Measurements from ENCODE around the gene C5orf46.
"Not testable (repeated sequence)": the region's sequence is repeated elsewhere in the genome, so short reads cannot be mapped to it uniquely, and the experiment has no call there.

C5orf46 gene

GRCh38 chr5:147878066-147878759, 28.1 kb downstream of the C5orf46 start, which contains the start of gene SCGB3A2:
Gene SCGB3A2, plus strand, starts transcription at chr5:147878711. Its CDS starts 93 bp downstream, at chr5:147878804.
- Histone ChIP-seq H3K4me3 (ENCODE audit: low read length) (no peak within 1 kb of the TSS), H3K36me3 (ENCODE audit: control insufficient read depth, insufficient read depth, low read length) (no peaks in the 10 kb centered on the region), H3K4me1 (ENCODE audit: control insufficient read depth, low read depth, low read length) (peaks cover 4% of the 10 kb centered on the region), H4K8ac (ENCODE audit: low read depth, low read length) (no peak within 1 kb of the TSS), H2BK5ac (ENCODE audit: low read length) (no peak within 1 kb of the TSS), H3K4ac (ENCODE audit: low read depth, low read length) (no peak within 1 kb of the TSS), H2BK120ac (ENCODE audit: low read depth, low read length) (no peak within 1 kb of the TSS), H3K23ac (ENCODE audit: low read length) (no peak within 1 kb of the TSS), H3K79me2 (ENCODE audit: control insufficient read depth, insufficient read depth, low read length) (peaks cover 4% of the 10 kb centered on the region), H3K79me1 (ENCODE audit: low read length) (no peaks in the 10 kb centered on the region), H2AK5ac (ENCODE audit: low read length) (no peak within 1 kb of the TSS), H3K56ac (ENCODE audit: low read length) (peak within 1 kb of the TSS; percentile 19), H3K27ac (ENCODE audit: low read depth, low read length) (no peak within 1 kb of the TSS), H3K18ac (ENCODE audit: low read length) (peak within 1 kb of the TSS; percentile 46), H2BK15ac (replicated peaks; ENCODE audit: low read depth) (peak within 1 kb of the TSS; percentile 10), H4K5ac (ENCODE audit: low read length) (no peak within 1 kb of the TSS), H3K9ac (ENCODE audit: low read length) (no peak within 1 kb of the TSS), H3K27me3 (ENCODE audit: insufficient read depth, low read length, poor library complexity) (no peaks in the 10 kb centered on the region), H3K4me2 (ENCODE audit: low read length) (no peak within 1 kb of the TSS)
- no CpG with 5 or more reads among the region's 2 CpGs for WGBS (ENCODE audit: extremely low coverage, insufficient coverage, low lambda C conversion rate)
- DNase-seq: no peak

GRCh38 chr5:147876626-147877025, 29.7 kb downstream of the C5orf46 start:
- Histone ChIP-seq H3K4me3 (ENCODE audit: low read length) (no peak overlapping the region), H3K36me3 (ENCODE audit: control insufficient read depth, insufficient read depth, low read length) (no peaks in the 10 kb centered on the region), H3K18ac (ENCODE audit: low read length) (no peak overlapping the region), H3K79me1 (ENCODE audit: low read length) (no peaks in the 10 kb centered on the region), H2BK5ac (ENCODE audit: low read length) (no peak overlapping the region), H2BK120ac (ENCODE audit: low read depth, low read length) (no peak overlapping the region), H4K8ac (ENCODE audit: low read depth, low read length) (no peak overlapping the region), H4K5ac (ENCODE audit: low read length) (no peak overlapping the region), H3K4me1 (ENCODE audit: control insufficient read depth, low read depth, low read length) (peaks cover 3% of the 10 kb centered on the region), H3K27me3 (ENCODE audit: insufficient read depth, low read length, poor library complexity) (no peaks in the 10 kb centered on the region), H3K79me2 (ENCODE audit: control insufficient read depth, insufficient read depth, low read length) (peaks cover 15% of the 10 kb centered on the region), H3K23ac (ENCODE audit: low read length) (no peak overlapping the region), H2AK5ac (ENCODE audit: low read length) (no peak overlapping the region), H3K4me2 (ENCODE audit: low read length) (no peak overlapping the region), H3K56ac (ENCODE audit: low read length) (no peak overlapping the region), H3K4ac (ENCODE audit: low read depth, low read length) (no peak overlapping the region), H3K9ac (ENCODE audit: low read length) (no peak overlapping the region), H3K27ac (ENCODE audit: low read depth, low read length) (no peak overlapping the region), H2BK15ac (replicated peaks; ENCODE audit: low read depth) (no peak overlapping the region)
- DNase-seq: no peak
- WGBS (ENCODE audit: extremely low coverage, insufficient coverage, low lambda C conversion rate): no CpG with 5 or more reads among the region's 2 CpGs

- Histone ChIP-seq H3K36me3 (ENCODE audit: control insufficient read depth, insufficient read depth, low read length) (no peaks in the 10 kb centered on the region), H2BK120ac (ENCODE audit: low read depth, low read length) (no peak overlapping the region)
Measured at GRCh38 chr5:147876141-147876540, 30.2 kb downstream of the C5orf46 start.

GRCh38 chr5:147874910-147875367, 31.4 kb downstream of the C5orf46 start:
- Histone ChIP-seq H4K5ac (ENCODE audit: low read length) (no peak overlapping the region), H3K27me3 (ENCODE audit: insufficient read depth, low read length, poor library complexity) (no peaks in the 10 kb centered on the region), H2BK15ac (replicated peaks; ENCODE audit: low read depth) (peak overlapping the region; percentile 87), H3K79me2 (ENCODE audit: control insufficient read depth, insufficient read depth, low read length) (peaks cover 16% of the 10 kb centered on the region), H2AK5ac (ENCODE audit: low read length) (no peak overlapping the region), H3K79me1 (ENCODE audit: low read length) (no peaks in the 10 kb centered on the region), H2BK120ac (ENCODE audit: low read depth, low read length) (peak overlapping the region; percentile 100), H3K36me3 (ENCODE audit: control insufficient read depth, insufficient read depth, low read length) (no peaks in the 10 kb centered on the region), H3K23ac (ENCODE audit: low read length) (no peak overlapping the region), H3K9ac (ENCODE audit: low read length) (peak overlapping the region; percentile 29), H3K27ac (ENCODE audit: low read depth, low read length) (peak overlapping the region; percentile 41), H3K4me2 (ENCODE audit: low read length) (no peak overlapping the region), H3K18ac (ENCODE audit: low read length) (peak overlapping the region; percentile 94), H3K56ac (ENCODE audit: low read length) (peak overlapping the region; percentile 1), H4K8ac (ENCODE audit: low read depth, low read length) (no peak overlapping the region), H3K4ac (ENCODE audit: low read depth, low read length) (peak overlapping the region; percentile 62), H3K4me3 (ENCODE audit: low read length) (no peak overlapping the region), H2BK5ac (ENCODE audit: low read length) (peak overlapping the region; percentile 85), H3K4me1 (ENCODE audit: control insufficient read depth, low read depth, low read length) (peaks cover 3% of the 10 kb centered on the region)
- WGBS (ENCODE audit: extremely low coverage, insufficient coverage, low lambda C conversion rate): no CpG with 5 or more reads among the region's 3 CpGs
- DNase-seq: peak; percentile 86

More at GRCh38 chr5:147876141-147876540, 30.2 kb downstream of the C5orf46 start:
- H3K4ac ChIP-seq (ENCODE audit: low read depth, low read length): no peak overlapping the region
- peak overlapping the region; percentile 0 for H3K23ac ChIP-seq (ENCODE audit: low read length)
- H3K27ac ChIP-seq (ENCODE audit: low read depth, low read length): no peak overlapping the region
- no peak overlapping the region for H4K8ac ChIP-seq (ENCODE audit: low read depth, low read length)
- H3K18ac ChIP-seq (ENCODE audit: low read length): no peak overlapping the region
- DNase-seq: no peak
- no peak overlapping the region for H3K9ac ChIP-seq (ENCODE audit: low read length)
- no peak overlapping the region for H3K4me2 ChIP-seq (ENCODE audit: low read length)
- H2AK5ac ChIP-seq (ENCODE audit: low read length): no peak overlapping the region
- no peak overlapping the region for H3K56ac ChIP-seq (ENCODE audit: low read length)
- no peak overlapping the region for H4K5ac ChIP-seq (ENCODE audit: low read length)
- no peak overlapping the region for H2BK5ac ChIP-seq (ENCODE audit: low read length)
- no peak overlapping the region for H2BK15ac ChIP-seq (replicated peaks; ENCODE audit: low read depth)
- H3K4me3 ChIP-seq (ENCODE audit: low read length): no peak overlapping the region
- peaks cover 16% of the 10 kb centered on the region for H3K79me2 ChIP-seq (ENCODE audit: control insufficient read depth, insufficient read depth, low read length)
- H3K79me1 ChIP-seq (ENCODE audit: low read length): no peaks in the 10 kb centered on the region
- peaks cover 3% of the 10 kb centered on the region for H3K4me1 ChIP-seq (ENCODE audit: control insufficient read depth, low read depth, low read length)
- no peaks in the 10 kb centered on the region for H3K27me3 ChIP-seq (ENCODE audit: insufficient read depth, low read length, poor library complexity)

GRCh38 chr5:147874118-147874875, 32.0 kb downstream of the C5orf46 start:
- H4K8ac ChIP-seq (ENCODE audit: low read depth, low read length); H3K4me2 ChIP-seq (ENCODE audit: low read length); H2AK5ac ChIP-seq (ENCODE audit: low read length); H3K36me3 ChIP-seq (ENCODE audit: control insufficient read depth, insufficient read depth, low read length); H4K5ac ChIP-seq (ENCODE audit: low read length); H3K27me3 ChIP-seq (ENCODE audit: insufficient read depth, low read length, poor library complexity); H3K23ac ChIP-seq (ENCODE audit: low read length); H3K79me1 ChIP-seq (ENCODE audit: low read length); H3K4me3 ChIP-seq (ENCODE audit: low read length); H3K4me1 ChIP-seq (ENCODE audit: control insufficient read depth, low read depth, low read length): not testable (repeated sequence)
- Histone ChIP-seq H3K4ac (ENCODE audit: low read depth, low read length) (peak overlapping the region; percentile 62), H3K27ac (ENCODE audit: low read depth, low read length) (peak overlapping the region; percentile 41), H2BK5ac (ENCODE audit: low read length) (peak overlapping the region; percentile 85), H2BK120ac (ENCODE audit: low read depth, low read length) (peak overlapping the region; percentile 100), H3K56ac (ENCODE audit: low read length) (peak overlapping the region; percentile 1), H2BK15ac (replicated peaks; ENCODE audit: low read depth) (peak overlapping the region; percentile 87), H3K79me2 (ENCODE audit: control insufficient read depth, insufficient read depth, low read length) (peaks cover 18% of the 10 kb centered on the region), H3K9ac (ENCODE audit: low read length) (peak overlapping the region; percentile 29), H3K18ac (ENCODE audit: low read length) (peak overlapping the region; percentile 94)
- peak; percentile 97 for DNase-seq
- WGBS (ENCODE audit: extremely low coverage, insufficient coverage, low lambda C conversion rate): no CpG with 5 or more reads among the region's 8 CpGs
